Thoracic aorta (tissue), 2 donors: ENCODE results near the gene KRTAP4-5. TPM values are rescaled to one million over a fixed set of nuclear protein-coding genes. Genes with fewer than 3 reads are reported as not detected.

Experiments used
- ATAC-seq: fragments of 150-250 bp; one replicate; pipeline ENCODE4 v1.8.0; 2017; ENCODE audit warnings: low read depth; ENCODE audit not compliant: insufficient number of reproducible peaks, low FRiP score
- DNase-seq: peaks from one replicate; pipeline ENCODE4 v3.0.0-alpha.2; 2020; ENCODE audit warnings: low spot score
- H3K27ac ChIP-seq, 2 donors: fragments of 200-600 bp; sonication (generic); 1 replicate in 1 of 2; 2 replicates in 1 of 2; pipeline ENCODE4 v1.5.1; 2016; ENCODE audit warnings: mild to moderate bottlenecking in 2 of 2, moderate library complexity in 2 of 2
- H3K27me3 ChIP-seq: fragments of 200-600 bp; sonication (generic); replicated peaks from 2 replicates; pipeline ENCODE4 v1.6.0; 2016; ENCODE audit warnings: mild to moderate bottlenecking; ENCODE audit not compliant: insufficient read depth
- H3K36me3 ChIP-seq: fragments of 200-600 bp; sonication (generic); one replicate; pipeline ENCODE4 v1.5.1; 2016
- H3K4me1 ChIP-seq, 2 donors: fragments of 200-600 bp; sonication (generic); 1 replicate in 1 of 2; 2 replicates in 1 of 2; pipeline versions ENCODE4 v1.5.1 to v1.6.0; 2016; ENCODE audit warnings: low read depth in 2 of 2, mild to moderate bottlenecking in 1 of 2; ENCODE audit not compliant: control insufficient read depth in 1 of 2
- H3K4me3 ChIP-seq: fragments of 200-600 bp; sonication (generic); 2 replicates; pipeline ENCODE4 v1.5.1; 2016; ENCODE audit warnings: mild to moderate bottlenecking
- H3K9me3 ChIP-seq: fragments of 200-600 bp; sonication (generic); 2 replicates; pipeline ENCODE4 v1.5.1; 2016
- total RNA-seq, 2 donors: library from RNA; depleted of rRNA; stranded (reverse); fragments of >200 nt; gene quantifications; one replicate each; pipeline versions ENCODE4 v1.1.0 to v1.2.3, GENCODE V29; 2016
- TF ChIP-seq, protein P1 (sequence below): fragments of 200-600 bp; sonication (generic); IDR thresholded peaks from one replicate; pipeline ENCODE4 v1.5.1; 2019; ENCODE audit warnings: antibody characterized with exemption

The KRTAP4-5 gene
- total RNA-seq, 2 donors from 2014 or later: not detected

GRCh38 chr17:41184480-41184961 lies 34.9 kb upstream of the KRTAP4-5 start, which contains the start of gene KRTAP4-1:
Gene KRTAP4-1 (minus strand): TSS chr17:41184911. CDS start chr17:41184854, 57 bp downstream.
- H3K4me1 ChIP-seq: peaks cover 0 to 1% of the 10 kb centered on the region in 2 donors
- no peaks in the 10 kb centered on the region for H3K27me3 ChIP-seq
- H3K27ac ChIP-seq: no peak within 1 kb of the TSS
- H3K36me3 ChIP-seq: no peaks in the 10 kb centered on the region
- ATAC-seq (no peak), DNase-seq (no peak)
- no peaks in the 10 kb centered on the region for H3K9me3 ChIP-seq
- H3K4me3 ChIP-seq: no peak within 1 kb of the TSS
- TF ChIP-seq, protein P1, sequence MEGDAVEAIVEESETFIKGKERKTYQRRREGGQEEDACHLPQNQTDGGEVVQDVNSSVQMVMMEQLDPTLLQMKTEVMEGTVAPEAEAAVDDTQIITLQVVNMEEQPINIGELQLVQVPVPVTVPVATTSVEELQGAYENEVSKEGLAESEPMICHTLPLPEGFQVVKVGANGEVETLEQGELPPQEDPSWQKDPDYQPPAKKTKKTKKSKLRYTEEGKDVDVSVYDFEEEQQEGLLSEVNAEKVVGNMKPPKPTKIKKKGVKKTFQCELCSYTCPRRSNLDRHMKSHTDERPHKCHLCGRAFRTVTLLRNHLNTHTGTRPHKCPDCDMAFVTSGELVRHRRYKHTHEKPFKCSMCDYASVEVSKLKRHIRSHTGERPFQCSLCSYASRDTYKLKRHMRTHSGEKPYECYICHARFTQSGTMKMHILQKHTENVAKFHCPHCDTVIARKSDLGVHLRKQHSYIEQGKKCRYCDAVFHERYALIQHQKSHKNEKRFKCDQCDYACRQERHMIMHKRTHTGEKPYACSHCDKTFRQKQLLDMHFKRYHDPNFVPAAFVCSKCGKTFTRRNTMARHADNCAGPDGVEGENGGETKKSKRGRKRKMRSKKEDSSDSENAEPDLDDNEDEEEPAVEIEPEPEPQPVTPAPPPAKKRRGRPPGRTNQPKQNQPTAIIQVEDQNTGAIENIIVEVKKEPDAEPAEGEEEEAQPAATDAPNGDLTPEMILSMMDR: no peak

GRCh38 chr17:41178843-41179616 lies 29.4 kb upstream of the KRTAP4-5 start:
- ATAC-seq (peak; percentile 82), DNase-seq (no peak)
- no peaks in the 10 kb centered on the region for H3K27me3 ChIP-seq
- peaks cover 0 to 14% of the 10 kb centered on the region in 2 donors for H3K4me1 ChIP-seq
- H3K27ac ChIP-seq: no peak overlapping the region
- TF ChIP-seq, protein P1: no peak
- no peak overlapping the region for H3K4me3 ChIP-seq
- H3K9me3 ChIP-seq: no peaks in the 10 kb centered on the region
- H3K36me3 ChIP-seq: no peaks in the 10 kb centered on the region

DNA sequence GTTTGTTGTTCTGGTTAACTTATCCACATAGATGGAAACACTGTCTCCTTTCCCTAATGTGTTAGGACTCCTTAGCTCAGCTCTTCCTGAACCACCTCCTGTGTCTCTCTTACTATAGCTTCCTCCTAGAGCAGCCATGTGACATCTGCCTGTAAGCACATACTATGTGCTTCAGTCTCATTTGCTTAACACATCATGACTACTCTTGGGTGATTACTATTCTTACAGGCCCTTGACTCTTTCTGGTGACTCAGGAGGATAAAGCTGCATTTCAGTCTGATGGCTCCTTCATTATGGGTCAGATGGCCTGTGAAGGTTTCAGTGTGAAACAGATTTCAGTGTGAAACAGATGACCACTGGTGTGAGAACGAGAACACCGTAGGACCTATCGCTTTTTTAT lies 28.7 kb upstream of the KRTAP4-5 start:
- H3K27ac ChIP-seq: no peak overlapping the region
- H3K4me1 ChIP-seq: peaks cover 0 to 14% of the 10 kb centered on the region in 2 donors
- no peaks in the 10 kb centered on the region for H3K27me3 ChIP-seq
- ATAC-seq (no peak), DNase-seq (no peak)
- H3K4me3 ChIP-seq: no peak overlapping the region
- H3K36me3 ChIP-seq: no peaks in the 10 kb centered on the region
- no peaks in the 10 kb centered on the region for H3K9me3 ChIP-seq
- TF ChIP-seq, protein P1: no peak

GRCh38 chr17:41177727-41178271 lies 28.2 kb upstream of the KRTAP4-5 start, which contains the start of gene KRTAP4-2:
Gene KRTAP4-2 (minus strand): TSS chr17:41178221. CDS start chr17:41178164, 57 bp downstream.
- TF ChIP-seq, protein P1: no peak
- no peak for ATAC-seq
- H3K27me3 ChIP-seq: no peaks in the 10 kb centered on the region
- H3K4me3 ChIP-seq: no peak within 1 kb of the TSS
- no peaks in the 10 kb centered on the region for H3K9me3 ChIP-seq
- peaks cover 0 to 14% of the 10 kb centered on the region in 2 donors for H3K4me1 ChIP-seq
- DNase-seq: no peak
- no peaks in the 10 kb centered on the region for H3K36me3 ChIP-seq
- no peak within 1 kb of the TSS for H3K27ac ChIP-seq

DNA sequence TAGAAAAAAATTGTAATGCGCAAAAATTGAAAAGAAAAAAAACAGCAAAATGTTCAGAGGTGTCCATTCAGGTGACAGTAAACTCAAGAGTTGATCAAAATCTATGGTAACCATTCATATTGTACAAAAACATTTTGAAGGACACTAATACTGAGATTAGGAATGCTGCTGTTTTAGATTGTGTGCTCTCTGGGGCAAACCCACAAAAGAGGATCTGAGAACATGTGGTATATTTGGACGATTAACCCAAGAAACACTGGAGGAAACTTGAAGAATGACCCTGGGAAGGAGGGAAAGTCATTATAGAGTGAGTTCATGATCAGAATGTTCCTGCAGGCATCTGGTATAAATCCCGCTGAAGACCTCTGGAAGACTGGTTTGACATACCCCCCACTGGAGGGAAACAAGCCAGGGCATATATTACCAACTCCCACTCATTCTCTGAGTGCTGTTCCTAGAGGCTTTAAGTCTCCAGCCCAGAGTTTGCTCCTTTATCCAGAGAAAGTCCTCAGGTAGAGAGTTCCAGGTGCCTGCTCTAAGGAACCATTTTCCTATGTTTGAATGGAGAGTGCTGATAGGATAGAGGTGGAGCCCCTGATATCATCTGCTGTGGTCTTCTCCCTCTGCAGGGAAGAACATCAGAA lies 27.2 kb upstream of the KRTAP4-5 start:
- Histone ChIP-seq H3K27ac (no peak overlapping the region), H3K27me3 (no peaks in the 10 kb centered on the region), H3K4me1 (peaks cover 0 to 14% of the 10 kb centered on the region in 2 donors), H3K4me3 (no peak overlapping the region), H3K9me3 (no peaks in the 10 kb centered on the region), H3K36me3 (no peaks in the 10 kb centered on the region)
- ATAC-seq (no peak), DNase-seq (no peak)
- TF ChIP-seq, protein P1: no peak
